ENCODE measurements around the gene LAMB2.
A peak's percentile ranks its signal among the peaks of the same experiment; 100 is the strongest.

LAMB2 gene

DNA sequence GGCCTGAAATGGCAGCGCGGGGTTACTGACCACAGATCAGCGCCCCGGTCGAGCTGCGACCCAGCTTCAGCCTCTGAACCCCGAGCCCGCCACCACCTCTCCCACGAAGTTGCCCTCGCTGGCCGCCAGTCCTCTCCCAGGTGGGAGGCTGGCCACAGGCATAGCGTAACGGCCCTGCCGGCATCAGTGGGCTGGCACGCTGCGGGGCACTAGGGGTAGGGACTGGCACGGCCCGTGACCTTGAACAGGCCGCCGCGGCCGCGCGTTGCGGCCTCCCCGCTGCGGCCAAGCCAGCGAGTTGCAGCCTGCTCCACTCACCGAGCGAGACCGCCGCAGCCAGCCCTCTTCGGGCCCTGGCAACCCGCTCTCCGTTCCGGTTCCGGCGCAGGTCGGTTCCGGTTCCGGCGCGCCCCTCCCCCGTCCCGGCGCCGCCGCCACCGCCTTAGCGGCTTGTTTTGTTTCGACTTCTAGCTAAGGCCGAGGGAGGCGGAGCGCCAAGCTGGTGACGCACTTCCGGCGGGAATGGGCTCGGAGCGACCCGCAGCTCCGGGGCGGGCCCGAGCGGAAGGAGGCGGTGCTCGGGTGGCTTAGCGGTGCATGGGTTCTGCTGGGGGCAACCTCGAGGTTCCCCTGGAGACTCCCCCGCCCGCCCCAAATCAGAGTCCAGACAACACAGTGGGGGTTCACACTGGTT, 12.3 kb downstream of the LAMB2 start, which contains the start of gene USP19:
Gene USP19 (minus strand): TSS at position 386 of the 694 bp plus-strand sequence. CDS start 1,678 bp downstream, outside the sequence.
- peak; percentile 92 for DNase-seq

DNA sequence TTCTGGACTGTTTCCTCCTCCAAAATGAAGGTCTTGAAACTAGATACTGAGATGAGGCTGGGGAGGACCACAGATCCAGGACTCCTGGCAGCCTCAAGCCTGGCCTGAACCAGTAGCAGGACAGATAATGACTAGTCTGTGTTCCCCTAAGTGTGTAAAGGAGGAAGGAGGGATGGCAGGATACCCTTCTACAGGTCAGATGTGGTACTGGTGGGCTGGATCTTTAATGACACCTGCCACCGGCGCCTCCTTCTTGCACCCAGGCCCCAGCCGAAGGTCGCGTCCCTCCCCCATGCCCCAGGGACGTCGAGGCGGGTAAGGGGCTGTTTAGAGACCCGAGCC, 12.8 kb downstream of the LAMB2 start:
- DNase-seq, result no peak

DNA sequence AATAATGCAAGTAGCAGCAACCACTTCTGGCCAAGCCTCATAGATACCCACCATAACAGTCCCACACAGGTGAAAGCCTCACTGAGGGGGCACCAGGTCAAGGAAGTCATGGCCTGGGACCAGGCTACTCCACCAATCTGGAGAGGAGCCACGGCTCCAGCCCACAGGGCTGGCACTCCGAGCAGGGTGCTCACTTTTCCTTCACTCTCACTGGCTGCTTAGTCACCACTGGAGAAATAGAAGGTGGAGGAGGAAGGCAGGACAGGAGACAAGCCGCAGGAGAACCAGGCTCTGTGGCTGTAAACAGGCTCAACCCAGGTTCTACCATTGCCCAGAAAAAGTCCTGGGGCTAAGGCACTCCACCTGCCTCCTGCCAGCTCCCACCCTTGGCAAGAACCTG, 13.4 kb downstream of the LAMB2 start:
- DNase-seq, result no peak

DNA sequence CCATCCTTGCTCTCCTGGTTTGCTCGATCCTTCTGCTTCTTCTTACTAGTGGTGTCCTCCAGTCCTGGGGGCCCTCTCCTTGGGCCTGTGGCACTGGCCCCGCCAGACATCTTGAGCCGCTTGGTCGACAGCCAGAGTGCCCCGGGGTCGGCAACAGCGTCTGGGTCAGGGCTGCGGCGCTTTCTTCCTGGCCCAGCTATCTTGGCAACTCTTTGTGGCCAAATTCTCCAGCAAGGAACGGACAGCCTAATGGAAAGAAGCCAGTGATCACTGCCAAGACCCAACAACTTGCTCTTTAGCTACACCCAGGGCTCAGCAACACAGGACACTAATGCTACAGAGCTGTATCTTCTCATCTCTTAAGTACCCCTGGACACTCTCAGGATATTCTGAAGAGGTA, 13.8 kb downstream of the LAMB2 start:
- DNase-seq, result no peak

DNA sequence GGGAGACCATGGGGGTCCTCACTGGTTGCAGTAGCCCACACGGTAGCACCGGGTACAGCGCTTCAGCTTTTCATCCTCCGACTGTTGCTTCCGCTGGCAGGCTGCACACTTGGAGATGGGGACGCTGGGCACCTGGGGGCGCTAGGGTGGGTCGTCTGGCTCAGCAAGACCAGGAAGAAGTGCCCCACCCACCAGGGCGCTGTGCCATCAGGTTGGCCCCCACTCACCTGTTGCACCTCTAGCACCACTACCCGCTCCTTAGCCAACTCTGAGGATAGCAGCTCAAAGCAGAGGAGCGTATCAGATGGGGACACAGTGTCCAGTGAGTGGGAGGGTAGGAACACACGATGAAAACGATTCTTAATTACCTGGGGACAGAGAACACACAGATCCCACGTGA, 20.6 kb downstream of the LAMB2 start:
- DNase-seq, result no peak

DNA sequence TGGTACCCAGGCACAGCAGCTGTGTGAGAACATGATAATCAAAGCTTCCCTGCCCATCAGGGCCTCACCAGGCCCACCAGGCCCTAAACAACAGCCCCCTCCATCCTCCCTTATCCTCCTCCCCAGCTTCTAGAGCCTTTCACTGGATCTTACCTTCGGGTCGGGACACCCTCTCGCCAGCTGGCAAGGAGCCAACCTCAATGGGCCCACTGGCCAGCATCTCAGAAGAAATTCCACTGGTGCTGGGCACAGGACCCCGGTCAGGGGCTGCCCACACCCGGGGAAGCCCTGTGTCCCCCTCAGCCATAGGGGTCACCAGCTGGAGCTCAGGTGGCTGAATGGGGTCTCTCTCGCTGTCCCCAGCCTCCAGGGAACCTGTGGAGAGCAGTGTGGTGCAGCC, 21.5 kb downstream of the LAMB2 start:
- DNase-seq, result no peak

DNA sequence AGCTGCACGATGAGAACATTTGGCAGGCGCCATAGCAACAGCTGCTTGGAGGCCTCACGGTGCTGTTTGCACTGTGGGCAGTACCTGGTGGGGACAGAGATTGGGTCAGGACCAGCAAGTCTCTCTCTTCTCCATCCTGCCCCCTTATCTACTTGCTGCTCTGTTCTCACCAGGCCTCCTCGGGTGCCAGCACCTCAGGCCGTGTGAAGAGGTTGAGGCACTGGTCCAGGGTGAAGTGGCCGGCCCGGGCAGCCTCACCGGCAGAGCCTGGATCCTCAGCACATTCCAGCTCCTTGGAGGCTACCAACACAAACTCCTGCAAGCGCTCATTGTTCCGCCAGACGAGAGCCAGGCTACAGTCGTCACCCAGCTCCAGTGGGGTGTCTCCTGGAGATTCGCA, 22.1 kb downstream of the LAMB2 start:
- DNase-seq, result no peak

DNA sequence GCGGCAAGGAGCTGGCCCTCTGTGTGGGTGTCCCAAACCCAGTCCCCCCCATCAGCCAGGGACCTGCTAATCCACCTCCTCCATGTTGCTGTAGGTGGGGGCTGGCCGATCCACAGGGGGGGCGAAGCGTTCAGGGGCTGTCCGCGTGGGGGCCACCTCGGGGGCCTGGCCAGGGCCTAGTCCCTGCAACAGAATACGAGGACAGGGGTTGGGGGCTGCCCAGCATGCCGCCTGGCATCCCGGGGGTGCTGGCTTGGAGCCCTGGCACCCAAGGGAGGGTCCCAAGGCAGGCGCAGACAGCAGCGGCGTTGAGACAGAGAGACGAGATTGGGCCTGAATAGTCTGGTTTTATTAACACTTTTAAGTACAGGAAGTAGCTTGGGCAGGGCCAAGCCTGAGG, 24.5 kb downstream of the LAMB2 start:
- no peak for DNase-seq

DNA sequence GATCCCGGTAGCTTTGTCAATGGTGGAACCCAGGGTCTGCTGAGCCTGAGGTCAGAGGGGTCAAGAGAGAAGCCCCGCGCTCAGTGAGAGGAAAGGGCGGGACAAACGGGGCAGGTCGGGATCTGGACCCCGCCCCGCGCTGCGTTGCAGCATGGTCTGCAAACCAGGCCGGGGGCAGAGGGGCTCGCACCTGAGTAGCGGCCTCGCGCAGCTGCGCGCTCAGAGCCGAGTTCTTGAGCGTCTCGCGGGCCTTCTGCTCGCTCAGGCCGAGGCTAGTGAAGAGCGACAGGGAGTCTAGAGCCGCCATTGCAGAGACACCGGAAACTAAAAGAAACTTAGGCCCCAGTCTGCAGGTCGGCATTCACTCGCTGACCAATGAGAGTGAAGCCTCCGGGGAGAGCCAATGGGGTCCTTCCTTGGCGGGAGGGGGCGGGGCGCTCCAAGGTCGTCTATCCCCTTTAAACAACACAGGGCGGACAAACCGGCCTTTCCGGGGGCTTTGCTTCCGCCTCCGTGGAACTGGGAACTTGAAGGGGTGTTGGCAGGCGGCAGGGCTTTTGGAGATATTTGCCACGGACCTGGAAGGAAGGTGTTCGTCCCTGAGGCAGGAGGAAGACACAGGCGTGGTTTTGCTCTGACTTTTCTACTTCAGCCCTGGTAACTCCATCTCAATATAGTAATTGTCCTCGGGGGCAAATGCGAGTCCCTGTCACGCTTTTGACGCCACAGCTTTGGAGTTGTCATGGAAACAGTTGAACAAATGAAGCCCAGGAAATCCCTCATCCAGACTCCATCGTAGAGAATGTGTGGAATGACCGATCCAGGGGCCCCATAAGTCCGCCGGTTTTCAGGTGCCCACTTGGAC, 28.2 kb downstream of the LAMB2 start, which contains the start of gene QARS1:
Gene QARS1 (minus strand): TSS at position 331 of the 865 bp plus-strand sequence. CDS start 24 bp downstream, at position 307.
- peak; percentile 83 for DNase-seq

DNA sequence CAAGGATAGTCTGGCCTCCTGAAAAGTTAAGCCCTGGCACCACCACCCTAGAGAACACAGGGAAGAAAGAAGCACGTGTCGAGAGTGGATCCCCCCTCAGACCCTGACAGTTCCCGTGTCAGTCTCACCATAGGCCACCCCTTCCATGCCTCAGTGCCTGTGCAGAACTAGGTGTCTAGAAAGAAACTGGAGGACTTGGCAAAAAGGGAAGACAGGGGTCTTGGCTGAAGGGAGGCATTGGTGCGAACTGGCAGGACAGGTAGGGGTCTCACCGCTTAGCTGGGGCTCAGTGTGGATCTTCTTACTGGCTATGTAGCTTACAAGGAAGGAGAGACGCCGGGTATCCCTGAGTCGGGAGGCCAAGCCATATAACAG, 28.8 kb downstream of the LAMB2 start:
- no peak for DNase-seq

DNA sequence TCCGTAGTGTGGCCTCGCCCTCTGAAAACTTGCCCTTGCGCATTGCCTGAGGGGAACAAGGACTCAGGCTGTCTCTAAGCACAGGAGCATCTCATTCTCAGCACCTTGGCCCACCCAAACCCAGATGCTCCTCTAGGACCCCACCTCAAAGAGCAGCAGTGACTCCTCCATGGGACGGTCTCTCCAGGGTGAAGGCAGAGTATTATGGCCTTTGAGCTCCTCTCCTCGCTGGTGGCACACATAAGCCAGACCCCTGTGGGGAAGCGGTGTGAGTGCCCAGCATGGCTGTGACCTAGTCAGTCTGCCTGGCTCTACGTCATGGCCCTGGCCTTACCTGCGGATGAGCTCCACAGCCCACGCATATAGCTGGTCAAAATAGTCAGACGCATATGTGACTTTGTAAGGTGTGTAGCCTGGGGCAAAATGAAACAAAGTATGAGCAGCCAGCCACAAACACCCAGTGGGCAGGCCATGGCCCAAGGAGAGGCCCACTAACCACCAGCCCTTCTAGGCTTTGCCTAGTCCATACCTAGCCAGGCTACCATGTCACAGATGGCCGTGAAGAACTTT, 32.7 kb downstream of the LAMB2 start:
- DNase-seq, result no peak

DNA sequence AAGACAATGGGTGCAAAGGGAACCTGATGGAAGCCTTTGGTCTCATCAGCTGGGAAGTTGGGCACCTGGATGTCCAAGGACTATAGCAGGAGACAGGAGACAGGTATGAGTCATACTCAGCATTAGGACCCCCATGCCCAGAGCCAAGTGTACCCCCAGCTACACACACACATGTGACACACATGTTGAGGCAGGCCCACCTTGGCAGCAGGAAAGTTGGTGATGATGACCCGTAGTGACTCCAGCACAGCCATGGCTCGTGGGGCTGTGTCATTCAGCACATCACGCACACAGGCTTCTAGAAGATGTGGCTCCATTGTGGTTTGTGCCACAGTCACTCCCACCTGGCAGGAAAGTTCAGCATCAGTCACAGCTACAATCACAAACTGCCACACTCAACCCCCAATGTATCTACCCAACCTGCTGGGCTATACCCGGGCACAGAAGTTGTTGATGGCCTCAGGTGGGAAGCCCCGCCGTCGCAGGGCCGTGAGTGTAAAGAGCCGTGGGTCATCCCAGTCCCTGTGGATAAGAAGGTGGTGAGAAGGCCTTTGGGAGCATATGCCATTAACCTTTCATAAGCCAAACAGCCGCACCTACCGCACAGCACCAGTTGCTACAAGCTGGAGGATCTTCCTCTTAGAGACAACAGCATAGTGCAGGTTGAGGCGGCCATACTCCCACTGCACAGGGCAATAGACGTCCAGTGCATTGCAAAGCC, 33.8 kb downstream of the LAMB2 start:
- DNase-seq, result no peak

DNA sequence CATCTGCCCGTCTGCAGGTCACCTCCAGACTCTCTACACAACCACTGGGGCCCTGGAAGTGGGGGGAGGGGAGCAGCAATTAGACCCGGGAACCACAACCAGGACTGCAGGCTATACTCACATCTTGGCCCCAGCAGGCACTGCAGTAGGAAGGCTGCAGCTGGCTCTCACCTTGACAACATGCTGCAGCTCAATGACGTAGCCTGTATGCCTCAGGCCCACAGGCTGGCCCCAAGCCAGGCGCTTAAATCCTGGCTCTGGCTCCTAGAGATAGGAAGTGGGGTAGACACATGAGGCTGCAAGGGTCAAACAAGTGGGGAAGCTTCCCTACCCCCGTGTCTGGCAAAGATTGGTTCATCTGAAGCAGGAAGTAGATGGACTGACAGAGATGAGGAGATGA, 34.4 kb downstream of the LAMB2 start:
- no peak for DNase-seq

DNA sequence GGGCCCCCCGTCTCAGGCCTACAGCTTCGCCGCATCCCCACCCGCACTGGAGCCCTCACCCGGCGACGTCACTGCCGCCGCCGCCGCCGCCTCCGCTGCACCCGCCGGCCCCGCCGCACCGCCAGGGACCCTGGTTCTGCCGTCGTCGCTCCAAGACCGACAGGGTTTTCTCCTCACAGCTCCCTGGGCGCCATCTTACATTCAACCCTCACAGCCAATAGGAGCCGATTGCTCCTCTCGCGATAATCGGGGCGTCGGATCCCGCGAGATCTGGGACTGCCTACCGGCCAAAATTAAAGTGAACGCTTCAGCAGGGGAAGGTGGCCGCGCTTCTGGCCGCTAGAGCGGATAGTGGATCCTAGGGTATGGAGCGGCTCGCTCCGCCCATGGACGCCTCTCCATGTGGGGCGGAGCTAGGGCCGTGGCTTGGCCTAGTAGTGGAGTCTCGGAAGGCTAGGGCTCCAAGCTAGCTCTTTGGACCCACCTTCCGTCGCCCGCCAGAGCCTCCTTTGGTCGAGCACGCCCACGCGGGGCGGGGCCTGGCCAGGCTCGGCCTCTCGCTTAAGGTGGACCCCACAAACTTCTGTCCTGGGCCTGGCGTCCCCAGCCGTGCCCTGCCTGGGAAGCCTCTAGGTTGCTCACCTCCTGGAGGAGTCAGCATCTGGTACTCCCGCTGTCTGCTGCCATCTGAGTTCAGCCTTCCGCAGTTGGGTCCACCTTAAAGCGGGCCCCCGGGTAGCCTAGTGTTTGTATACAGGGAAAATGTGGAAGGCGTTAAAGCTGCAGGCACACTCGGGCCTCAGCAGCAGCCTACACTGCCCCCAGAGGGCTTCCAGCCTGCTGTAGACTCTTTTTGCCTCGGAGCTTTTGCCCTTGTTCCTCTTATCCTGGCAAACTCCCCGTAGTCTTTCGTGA, 38.7 kb downstream of the LAMB2 start, which contains the start of gene QRICH1:
Gene QRICH1 (minus strand): TSS at position 219 of the 915 bp plus-strand sequence. CDS start 17,054 bp downstream, outside the sequence.
- DNase-seq, result peak; percentile 92

DNA sequence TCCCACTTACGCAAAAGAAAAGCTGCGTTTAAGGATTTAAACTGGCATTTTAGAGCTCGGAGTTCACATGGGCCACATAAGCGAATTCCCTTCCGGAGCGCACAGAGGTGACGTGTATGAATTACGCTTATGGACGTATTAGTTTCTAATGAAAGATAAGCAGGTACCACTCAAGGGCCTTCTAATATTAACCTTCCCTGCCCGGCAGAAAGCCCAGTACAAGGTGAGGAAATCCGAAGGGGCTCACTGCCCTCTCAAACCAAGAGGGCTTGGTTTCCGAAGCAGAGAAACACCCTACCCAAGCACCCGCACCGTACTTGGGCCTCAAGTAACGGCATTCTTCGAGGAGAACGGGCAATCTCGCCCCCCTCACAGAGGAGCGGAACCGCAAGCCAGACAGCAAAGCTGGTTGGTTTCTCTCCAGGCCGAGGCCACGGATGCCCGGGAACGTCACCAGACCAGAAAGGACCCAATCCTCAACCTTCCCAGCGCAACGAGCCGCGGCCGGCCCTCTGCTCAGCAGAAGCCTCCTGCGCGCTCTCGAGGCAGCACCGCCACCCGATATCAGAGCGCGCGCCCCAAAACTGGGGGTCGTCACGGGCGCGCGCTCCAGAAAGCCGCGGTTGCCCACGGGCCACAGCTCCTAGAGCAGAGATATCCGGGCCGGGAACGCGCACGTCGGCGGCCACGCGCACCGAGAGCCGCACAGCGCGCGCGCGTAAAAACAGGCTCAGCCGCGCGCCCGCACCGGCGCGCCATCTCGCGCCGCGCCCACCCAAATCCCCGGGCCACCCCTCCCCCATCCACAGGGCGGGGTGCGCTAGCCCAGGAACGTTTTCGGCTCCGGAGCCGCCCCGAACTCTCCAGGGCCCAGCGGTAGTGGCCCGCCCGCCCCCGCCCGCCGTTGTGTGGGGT, 39.7 kb downstream of the LAMB2 start:
- DNase-seq, result peak; percentile 77

DNA sequence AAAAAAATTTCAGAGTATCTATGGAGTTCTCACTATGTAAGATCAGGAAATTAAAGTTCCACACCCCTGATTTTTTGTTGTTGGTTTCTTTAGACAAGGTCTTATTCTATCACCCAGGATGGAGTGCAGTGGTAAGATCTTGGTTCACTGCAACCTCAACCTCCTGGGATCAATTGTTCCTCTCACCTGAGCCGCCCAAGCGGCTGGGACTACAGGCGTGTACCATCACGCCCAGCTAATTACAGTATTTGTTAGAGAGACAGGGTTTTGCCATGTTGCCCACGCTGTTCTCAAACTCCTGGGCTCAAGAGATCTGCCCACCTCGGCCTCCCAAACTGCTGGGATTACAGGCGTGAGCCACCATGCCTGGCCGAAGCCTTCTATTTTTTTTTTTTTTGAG, 51.4 kb downstream of the LAMB2 start:
- DNase-seq, result no peak

DNA sequence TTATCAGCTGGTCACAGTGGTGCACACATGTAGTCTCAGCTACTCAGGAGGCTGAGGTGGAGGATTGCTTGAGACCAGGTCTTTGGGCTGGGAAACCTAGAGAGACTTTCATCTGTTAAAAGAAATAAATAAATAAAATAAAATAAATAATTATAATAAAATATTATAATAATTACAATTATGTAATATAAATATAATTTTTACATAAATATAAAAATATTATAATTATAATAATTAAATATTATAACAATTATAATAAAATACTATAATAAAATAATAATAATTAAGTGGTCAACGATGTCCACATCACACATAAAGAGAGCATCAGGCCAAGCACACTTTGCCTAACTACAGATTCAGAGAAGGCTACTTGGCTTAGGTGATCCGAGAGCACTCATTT, 53.6 kb downstream of the LAMB2 start:
- no peak for DNase-seq

DNA sequence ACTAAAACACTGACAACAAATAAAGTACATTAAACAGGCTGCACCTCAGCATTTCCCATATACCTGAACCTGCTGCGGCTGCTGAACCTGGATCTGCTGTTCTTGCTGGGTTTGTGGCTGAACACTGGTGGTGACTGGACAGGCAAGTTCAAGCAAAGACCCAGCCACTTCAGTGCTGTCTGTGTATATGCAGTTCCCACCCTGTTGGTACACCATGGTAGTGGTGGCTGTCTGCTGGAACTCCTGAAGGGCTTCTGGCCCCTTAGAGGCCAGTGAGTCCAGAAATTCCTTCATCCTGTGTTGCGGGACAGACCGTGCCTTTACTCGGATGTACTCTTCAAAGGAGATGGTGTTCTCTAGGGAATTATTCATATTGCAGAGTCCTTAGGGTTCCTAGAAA, 56.2 kb downstream of the LAMB2 start:
- no peak for DNase-seq

DNA sequence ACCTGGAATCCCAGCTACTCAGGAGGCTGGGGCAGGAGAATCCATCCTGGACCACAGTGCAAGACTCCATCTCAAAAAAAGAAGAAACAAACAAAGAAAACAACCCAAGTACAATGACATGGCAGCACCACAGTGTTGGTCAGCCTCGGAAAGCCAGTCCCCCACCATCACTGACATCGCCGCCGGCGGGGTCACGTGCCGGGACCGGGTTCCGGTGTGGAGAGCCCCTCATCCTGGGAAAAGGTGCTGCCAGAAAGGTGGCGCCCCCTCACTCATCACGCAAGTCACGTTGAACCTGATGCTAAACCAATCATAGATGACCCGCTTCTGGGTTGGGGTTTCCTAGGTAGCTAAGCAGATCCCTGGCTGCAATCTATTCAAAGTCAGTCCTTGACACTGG, 56.7 kb downstream of the LAMB2 start:
- no peak for DNase-seq

Data from activated effector memory CD4-positive, alpha-beta T cell treated with Interleukin-2 at 50 U/mL for 16 hours (primary cell).